BJ (cell line): ENCODE results near the gene PSPN. TPM values are rescaled to one million over a fixed set of nuclear protein-coding genes. Genes with fewer than 3 reads are reported as not detected.

Experiments
- CTCF ChIA-PET: fragments of 350-600 bp; formaldehyde crosslinking; extraction: SDS; loops from one replicate; lab custom pipeline; 2021; ENCODE audit warnings: antibody characterized with exemption, inconsistent platforms; lab: Yijun Ruan, JAX
- POLR2A ChIA-PET: fragments of 300-600 bp; sonication (Branson Sonifier 250); formaldehyde crosslinking; extraction: SDS; loops from one replicate; lab custom pipeline; 2021; ENCODE audit warnings: antibody characterized with exemption; lab: Charles Lee
- DNase-seq: peaks from one replicate; pipeline ENCODE4 v3.0.0-alpha.2; 2011; ENCODE audit warnings: low read depth
- H3K27me3 ChIP-seq: 2 replicates; pipeline ENCODE4 v1.6.0; 2011; ENCODE audit warnings: low read length; ENCODE audit not compliant: control insufficient read depth, insufficient read depth
- H3K36me3 ChIP-seq: 2 replicates; pipeline ENCODE4 v1.5.1; 2011; ENCODE audit warnings: low read length; ENCODE audit not compliant: control insufficient read depth, insufficient read depth
- H3K4me3 ChIP-seq: 2 replicates; pipeline ENCODE4 v1.5.1; 2011; ENCODE audit warnings: low read depth, mild to moderate bottlenecking, control low read depth, low read length
- polyA plus RNA-seq: library from polyadenylated mRNA; depleted of rRNA; stranded (reverse); fragments of >200 nt; gene quantifications from 2 replicates; pipeline ENCODE4 v1.2.3, GENCODE V29; 2011
- TF ChIP-seq, protein P1 (sequence below): IDR thresholded peaks from 2 replicates; pipeline ENCODE4 v1.5.1; 2011; ENCODE audit warnings: low read depth, mild to moderate bottlenecking, control low read depth, inconsistent platforms, low read length, moderate library complexity; ENCODE audit not compliant: insufficient read depth

Gene PSPN
- polyA plus RNA-seq, 1 experiment = 0.32 TPM

DNA sequence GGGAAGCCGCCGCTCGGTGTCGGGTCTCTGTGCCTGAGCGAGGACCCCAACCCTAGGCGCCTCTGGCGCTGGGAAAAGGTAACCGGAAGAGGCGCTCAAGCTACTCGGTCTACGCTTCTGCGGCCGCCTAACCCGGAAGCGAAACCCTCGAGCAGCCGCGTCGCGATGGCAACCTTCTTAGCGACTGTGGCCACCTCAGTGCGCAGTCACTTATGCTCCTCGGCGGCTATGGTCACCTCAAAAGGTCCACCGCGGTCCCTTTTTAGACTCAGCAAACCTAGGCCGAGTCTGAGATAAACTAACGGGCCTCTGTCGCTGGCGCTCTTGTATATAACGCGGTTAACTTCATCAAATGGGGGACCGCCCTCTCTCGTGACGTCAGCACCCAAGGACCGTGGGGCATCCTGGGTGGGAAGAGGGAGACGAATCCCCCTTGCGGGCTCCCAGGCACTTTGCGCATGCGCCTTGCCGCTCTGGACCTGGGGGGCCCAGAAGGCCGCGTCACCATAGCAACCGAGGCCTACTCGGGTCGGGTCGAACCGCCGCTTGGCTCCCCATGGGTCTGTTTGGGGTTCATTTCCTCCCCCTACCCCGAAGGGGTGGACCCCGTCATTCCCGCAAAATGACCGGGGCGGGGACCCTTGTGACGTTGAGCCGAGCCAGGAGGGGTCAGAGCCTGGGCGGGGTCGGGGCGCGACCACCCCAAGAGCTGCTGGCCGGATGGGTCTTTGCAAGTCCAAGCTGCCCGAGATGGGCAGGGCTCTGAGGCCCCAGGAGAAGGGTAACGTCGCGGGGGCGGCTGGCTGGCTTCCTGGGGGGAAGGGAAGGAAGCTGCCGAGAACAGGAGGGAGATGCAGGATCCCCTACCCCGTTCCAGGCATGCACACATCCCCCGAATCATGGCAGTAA is 17.6 kb upstream of the PSPN start, which contains the start of gene GTF2F1:
TSS of gene GTF2F1 (minus strand) at position 91 of the 909 bp plus-strand sequence. CDS start 169 bp downstream, outside the sequence.
- Histone ChIP-seq H3K27me3 (no peaks in the 10 kb centered on the region), H3K36me3 (peaks cover 8% of the 10 kb centered on the region), H3K4me3 (peak within 1 kb of the TSS; percentile 91)
- POLR2A ChIA-PET = interaction anchor here (0.6 kb wide), 2 partner anchors 24 to 328 kb away, joined by 3 to 5 read pairs; no protein-coding TSS in a partner anchor
- CTCF ChIA-PET = interaction anchor here (0.7 to 1.5 kb wide), 4 partner anchors 18 to 55 kb away, joined by 3 read pairs; partner anchors contain the start of gene KHSRP
- TF ChIP-seq, protein P1, sequence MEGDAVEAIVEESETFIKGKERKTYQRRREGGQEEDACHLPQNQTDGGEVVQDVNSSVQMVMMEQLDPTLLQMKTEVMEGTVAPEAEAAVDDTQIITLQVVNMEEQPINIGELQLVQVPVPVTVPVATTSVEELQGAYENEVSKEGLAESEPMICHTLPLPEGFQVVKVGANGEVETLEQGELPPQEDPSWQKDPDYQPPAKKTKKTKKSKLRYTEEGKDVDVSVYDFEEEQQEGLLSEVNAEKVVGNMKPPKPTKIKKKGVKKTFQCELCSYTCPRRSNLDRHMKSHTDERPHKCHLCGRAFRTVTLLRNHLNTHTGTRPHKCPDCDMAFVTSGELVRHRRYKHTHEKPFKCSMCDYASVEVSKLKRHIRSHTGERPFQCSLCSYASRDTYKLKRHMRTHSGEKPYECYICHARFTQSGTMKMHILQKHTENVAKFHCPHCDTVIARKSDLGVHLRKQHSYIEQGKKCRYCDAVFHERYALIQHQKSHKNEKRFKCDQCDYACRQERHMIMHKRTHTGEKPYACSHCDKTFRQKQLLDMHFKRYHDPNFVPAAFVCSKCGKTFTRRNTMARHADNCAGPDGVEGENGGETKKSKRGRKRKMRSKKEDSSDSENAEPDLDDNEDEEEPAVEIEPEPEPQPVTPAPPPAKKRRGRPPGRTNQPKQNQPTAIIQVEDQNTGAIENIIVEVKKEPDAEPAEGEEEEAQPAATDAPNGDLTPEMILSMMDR = peak; percentile 46
- DNase-seq = peak; percentile 71

DNA sequence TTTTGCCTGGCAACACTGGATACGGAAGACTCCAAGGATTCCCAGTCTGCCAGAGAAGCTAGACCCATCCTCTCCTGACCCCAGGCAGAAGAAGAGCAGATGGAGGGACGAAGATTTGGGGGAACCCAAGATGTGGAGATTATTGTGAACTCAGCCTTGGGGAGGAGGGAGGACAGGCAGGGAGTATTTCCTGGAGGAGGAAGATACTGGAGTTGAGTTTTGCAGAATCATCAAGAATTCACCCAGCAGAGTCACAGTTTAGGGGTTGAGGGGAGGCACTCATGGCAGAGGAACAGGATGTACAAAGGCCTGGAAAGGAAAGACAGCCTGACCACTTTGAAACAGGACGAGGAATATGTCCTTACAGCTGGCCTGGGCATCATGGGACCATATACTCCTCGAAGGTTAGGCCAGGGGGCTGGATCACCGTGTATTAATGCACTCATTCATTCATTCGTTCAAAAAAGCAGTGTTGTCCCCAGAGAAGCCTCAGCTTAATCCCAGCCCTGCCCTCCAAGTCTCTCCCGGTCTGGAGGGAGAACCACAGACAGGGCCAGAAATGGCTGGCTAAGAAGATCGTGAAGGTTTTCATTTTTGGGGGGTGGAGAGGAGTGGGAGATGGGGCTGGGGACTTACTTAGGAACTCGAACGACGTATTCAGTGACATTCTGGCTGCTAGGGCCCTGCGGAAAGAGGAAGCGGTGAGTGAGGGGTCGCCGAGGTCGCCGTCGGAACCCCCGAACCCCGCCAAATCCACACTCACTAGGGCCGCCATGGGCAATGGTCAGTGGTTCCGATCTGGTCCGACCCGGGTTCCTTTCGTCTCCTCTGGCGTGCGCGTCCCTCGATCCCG is 16.7 kb upstream of the PSPN start:
- ChIA-PET POLR2A (no interaction called here), CTCF (interaction anchor here (1.4 to 1.5 kb wide), 2 partner anchors 17 to 25 kb away, joined by 3 read pairs; no protein-coding TSS in a partner anchor)
- DNase-seq = no peak
- Histone ChIP-seq H3K36me3 (peaks cover 12% of the 10 kb centered on the region), H3K4me3 (peak overlapping the region; percentile 91), H3K27me3 (no peaks in the 10 kb centered on the region)
- TF ChIP-seq, protein P1 = no peak

DNA sequence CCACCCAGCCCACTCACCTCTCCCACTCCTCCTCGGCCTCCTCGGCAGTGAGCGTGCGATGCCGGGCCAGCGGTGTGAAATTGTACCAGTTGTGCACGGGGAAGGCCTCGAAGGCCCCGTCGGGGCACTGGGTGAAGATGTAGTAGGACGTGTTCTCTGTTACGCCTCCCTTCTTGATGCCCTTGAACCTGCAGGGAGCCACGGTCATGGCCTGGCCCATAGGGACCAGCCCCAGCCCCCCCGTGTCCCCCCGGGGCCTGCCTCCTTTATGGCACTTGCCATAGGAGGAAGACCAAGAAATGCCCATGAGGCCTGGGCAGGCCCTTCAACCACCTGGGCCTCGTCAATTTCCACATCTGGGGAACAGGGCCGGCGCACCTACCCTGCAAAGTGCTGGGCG is 11.6 kb upstream of the PSPN start:
- Histone ChIP-seq H3K4me3 (no peak overlapping the region), H3K36me3 (peaks cover 34% of the 10 kb centered on the region), H3K27me3 (no peaks in the 10 kb centered on the region)
- no peak for DNase-seq
- ChIA-PET POLR2A (no interaction called here), CTCF (no interaction called here)
- TF ChIP-seq, protein P1 = no peak

DNA sequence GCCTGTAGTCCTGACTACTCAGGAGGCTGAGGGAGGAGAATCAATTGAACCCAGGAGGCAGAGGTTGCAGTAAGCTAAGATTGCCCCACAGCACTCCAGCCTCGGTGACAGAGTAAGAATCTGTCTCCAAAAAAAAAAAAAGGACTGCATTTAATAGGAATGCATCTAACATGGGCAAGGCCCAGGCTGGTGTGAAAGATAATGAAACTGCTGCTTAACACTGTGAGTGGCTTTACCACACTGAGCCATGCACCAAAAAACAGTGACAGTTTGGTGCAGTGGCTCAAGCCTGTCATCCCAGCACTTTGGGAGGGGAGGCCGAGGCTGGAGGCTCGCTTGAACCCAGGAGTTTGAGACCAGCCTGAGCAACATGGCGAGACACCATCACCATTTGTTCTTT is 8.6 kb upstream of the PSPN start:
- H3K36me3 ChIP-seq = peaks cover 51% of the 10 kb centered on the region
- no peaks in the 10 kb centered on the region for H3K27me3 ChIP-seq
- DNase-seq = no peak
- TF ChIP-seq, protein P1 = no peak
- H3K4me3 ChIP-seq = no peak overlapping the region
- ChIA-PET CTCF (no interaction called here), POLR2A (no interaction called here)
